HepG2 (cell line): ENCODE data around the gene PIK3C3. TPM values are rescaled to one million over a fixed set of nuclear protein-coding genes. Genes with fewer than 3 reads are reported as not detected.

Source experiments
- ATAC-seq: fragments of 200-7000 bp; cut with Tn5 transposase; 3 replicates; pipeline ENCODE4 v1.9.1; 2020; ENCODE audit warnings: mild to moderate bottlenecking, moderate library complexity
- BruUV-seq: library from RNA; stranded (reverse); fragments of 400-500 nt; replicated peaks from 2 replicates; lab custom pipeline; 2021; lab: Mats Ljungman, UMichigan
- CTCF ChIA-PET: fragments of 300-600 bp; formaldehyde crosslinking; extraction: SDS; loops from one replicate; lab custom pipeline; 2021; ENCODE audit warnings: low total read pairs, inconsistent platforms, low intra/inter-chr PET ratio; lab: Yijun Ruan, JAX
- POLR2A ChIA-PET: fragments of 350-600 bp; sonication (Branson Sonifier 250); formaldehyde crosslinking; loops from one replicate; lab custom pipeline; 2020; ENCODE audit warnings: antibody characterized with exemption, inconsistent platforms; lab: Yijun Ruan, JAX
- DNase-seq: peaks from one replicate; pipeline ENCODE4 v3.0.0-alpha.2; 2015; ENCODE audit warnings: low spot score
- FAIRE-seq: peaks from 3 replicates; lab custom pipeline; 2011; peaks lifted over from hg19 to GRCh38; lab: Jason Lieb, UNC
- H2AFZ ChIP-seq: one replicate; pipeline ENCODE4 v1.6.1; 2011; ENCODE audit warnings: low read length, inconsistent platforms
- H3K27ac ChIP-seq: fragments of 300-600 bp; 3 replicates; pipeline ENCODE4 v1.8.0; 2011; ENCODE audit warnings: mixed run types, mild to moderate bottlenecking, mixed read lengths, low read length, inconsistent platforms; ENCODE audit not compliant: insufficient read depth; ENCODE audit errors: extremely low read length
- H3K27me3 ChIP-seq, 2 experiments: fragments of 200-600 bp in 1 of 2; 2 replicates in 1 of 2; 3 replicates in 1 of 2; pipeline versions ENCODE4 v1.6.0 to v1.8.0; 2011; ENCODE audit warnings: low read length in 2 of 2, mild to moderate bottlenecking in 2 of 2, moderate library complexity in 2 of 2, inconsistent platforms in 1 of 2; ENCODE audit not compliant: insufficient read depth in 2 of 2, control insufficient read depth in 1 of 2
- H3K36me3 ChIP-seq, 2 experiments: fragments of 200-600 bp in 1 of 2; replicated peaks in 1 of 2; 2 replicates in 1 of 2; 3 replicates in 1 of 2; pipeline versions ENCODE4 v1.5.1 to v1.8.0; 2011; ENCODE audit warnings: low read length in 2 of 2, inconsistent platforms in 1 of 2; ENCODE audit not compliant: insufficient read depth in 2 of 2, control insufficient read depth in 1 of 2
- H3K4me1 ChIP-seq: 2 replicates; pipeline ENCODE4 v1.5.1; 2012; ENCODE audit warnings: low read length, inconsistent platforms; ENCODE audit not compliant: insufficient read depth
- H3K4me2 ChIP-seq: 2 replicates; pipeline ENCODE4 v1.6.0; 2011; ENCODE audit warnings: low read depth, low read length, inconsistent platforms
- H3K4me3 ChIP-seq, 3 experiments: fragments of 200-600 bp in 1 of 3; sonication (generic), shearing (Covaris generic) in 1 of 3; replicated peaks in 1 of 3; 2 replicates each; pipeline ENCODE4 v1.5.1; 2011 to 2016; ENCODE audit warnings: low read length in 3 of 3, inconsistent platforms in 2 of 3, low read depth in 2 of 3, mild to moderate bottlenecking in 2 of 3, control low read depth in 1 of 3, mixed read lengths in 1 of 3; ENCODE audit not compliant: insufficient read depth in 1 of 3
- H3K79me2 ChIP-seq: one replicate; pipeline ENCODE4 v1.6.1; 2011; ENCODE audit warnings: low read length, inconsistent platforms; ENCODE audit not compliant: insufficient read depth
- H3K9ac ChIP-seq: 2 replicates; pipeline ENCODE4 v1.6.0; 2011; ENCODE audit warnings: mild to moderate bottlenecking, low read depth, low read length, inconsistent platforms; ENCODE audit not compliant: insufficient read depth
- H3K9me3 ChIP-seq: 2 replicates; pipeline ENCODE4 v1.5.1; 2012; ENCODE audit warnings: mild to moderate bottlenecking, low read length
- H4K20me1 ChIP-seq: 2 replicates; pipeline ENCODE4 v1.6.0; 2011; ENCODE audit warnings: inconsistent platforms, mild to moderate bottlenecking, low read length, moderate library complexity; ENCODE audit not compliant: insufficient read depth
- CTCF ChIP-seq: sonication (generic); formaldehyde crosslinking; IDR thresholded peaks from 2 replicates; pipeline ENCODE4 v1.5.0; 2020; ENCODE audit warnings: mild to moderate bottlenecking, missing genetic modification reagents, moderate library complexity
- GABPA ChIP-seq, 2 experiments: IDR thresholded peaks; 2 replicates each; pipeline ENCODE4 v1.6.1; 2011 to 2016; ENCODE audit warnings: low read depth in 2 of 2, low read length in 1 of 2, missing biosample characterization in 1 of 2, missing genetic modification characterization in 1 of 2
- NPAS2 ChIP-seq: sonication (generic); formaldehyde crosslinking; IDR thresholded peaks from 2 replicates; pipeline ENCODE4 v1.8.0; 2022; ENCODE audit warnings: mild to moderate bottlenecking, missing genetic modification reagents, borderline replicate concordance
- U2AF1 ChIP-seq: fragments of 200-400 bp; formaldehyde crosslinking; optimal IDR thresholded peaks from 2 replicates; pipeline ENCODE3; 2017; ENCODE audit warnings: mild to moderate bottlenecking, low read depth, low read length
- ZNF160 ChIP-seq: sonication (generic); formaldehyde crosslinking; IDR thresholded peaks from 2 replicates; pipeline ENCODE4 v1.8.0; 2022; ENCODE audit warnings: mild to moderate bottlenecking, inconsistent platforms, missing genetic modification reagents
- ZNF225 ChIP-seq: sonication (generic); formaldehyde crosslinking; IDR thresholded peaks from 2 replicates; pipeline ENCODE4 v1.4.0; 2020; ENCODE audit warnings: mild to moderate bottlenecking, missing genetic modification reagents
- ZNF317 ChIP-seq: sonication (generic); formaldehyde crosslinking; IDR thresholded peaks from 2 replicates; pipeline ENCODE4 v1.5.0; 2020; ENCODE audit warnings: mild to moderate bottlenecking, missing genetic modification reagents
- ZNF350 ChIP-seq: sonication (generic); formaldehyde crosslinking; IDR thresholded peaks from 2 replicates; pipeline ENCODE4 v1.4.0; 2020; ENCODE audit warnings: mild to moderate bottlenecking, low read depth, missing genetic modification reagents, borderline replicate concordance
- ZNF382 ChIP-seq: sonication (generic); formaldehyde crosslinking; IDR thresholded peaks from 2 replicates; pipeline ENCODE4 v1.5.0; 2020; ENCODE audit warnings: missing genetic modification reagents, mild to moderate bottlenecking, borderline replicate concordance
- ZNF44 ChIP-seq: sonication (generic); formaldehyde crosslinking; IDR thresholded peaks from 2 replicates; pipeline ENCODE4 v1.5.1; 2020; ENCODE audit warnings: mild to moderate bottlenecking, missing genetic modification reagents
- ZNF460 ChIP-seq: sonication (generic); formaldehyde crosslinking; IDR thresholded peaks from 2 replicates; pipeline ENCODE4 v1.5.1; 2020; ENCODE audit warnings: missing genetic modification reagents, mild to moderate bottlenecking, borderline replicate concordance
- ZNF781 ChIP-seq: sonication (generic); formaldehyde crosslinking; IDR thresholded peaks from 2 replicates; pipeline ENCODE4 v1.5.1; 2020; ENCODE audit warnings: borderline replicate concordance, mild to moderate bottlenecking, missing genetic modification reagents; ENCODE audit errors: not compliant biosample characterization
- ZXDC ChIP-seq: sonication (generic); formaldehyde crosslinking; IDR thresholded peaks from 2 replicates; pipeline ENCODE4 v1.5.0; 2020; ENCODE audit warnings: mild to moderate bottlenecking, missing genetic modification reagents
- WGBS: methylation state at CpG from one replicate; pipeline ENCODE4 v1.1.6; 2017; ENCODE audit warnings: low lambda C conversion rate; 5-methylcytosine and 5-hydroxymethylcytosine counted together
- in situ Hi-C: cut with HindIII; loops from 2 replicates; pipeline ENCODE4 v1.10.0; 2017; ENCODE audit warnings: low pct_unique_long_range_greater_than_20kb; ENCODE audit not compliant: extremely low pct_ligation_motif_present
- intact Hi-C: fragments of 100-400 bp; cut with micrococcal nuclease; formaldehyde crosslinking; loops from one replicate; pipeline ENCODE4 v1.10.0; 2022; ENCODE audit not compliant: unreplicated experiment
- polyA plus RNA-seq, 8 experiments: library from polyadenylated mRNA; depleted of rRNA in 3 of 8; stranded (reverse) in 7 of 8; unstranded in 1 of 8; fragments of >200 nt; fragmentation: Illumina TruSeq in 4 of 8; extraction: Trizol in 4 of 8; gene quantifications; 2 replicates each; pipeline versions ENCODE4 v1.2.1 to v1.2.3, GENCODE V29; 2011 to 2016; ENCODE audit warnings: low read depth in 4 of 8, missing spikeins in 1 of 8, mixed read lengths in 1 of 8; ENCODE audit not compliant: insufficient read depth in 1 of 8
- total RNA-seq, 5 experiments: library from RNA; depleted of rRNA; stranded (reverse); fragments of >200 nt; fragmentation: Illumina TruSeq; extraction: Trizol; gene quantifications; 2 replicates each; pipeline ENCODE4 v1.2.3, GENCODE V29; 2016; ENCODE audit warnings: low read depth in 1 of 5
- TF ChIP-seq, protein P1 (sequence below): sonication (generic); formaldehyde crosslinking; IDR thresholded peaks from 2 replicates; pipeline ENCODE4 v1.5.0; 2020; ENCODE audit warnings: missing genetic modification reagents
- TF ChIP-seq, protein P2 (sequence below): sonication (generic); formaldehyde crosslinking; conservative IDR thresholded peaks from 2 replicates; pipeline ENCODE4 v1.4.0; 2020; ENCODE audit warnings: missing genetic modification reagents

The PIK3C3 gene
- total and polyA plus RNA-seq, 2 of the 13 experiments (the other 11 are each of a cell fraction or from before 2014, with no cell fraction given): 42.8 to 46.4 TPM

DNA sequence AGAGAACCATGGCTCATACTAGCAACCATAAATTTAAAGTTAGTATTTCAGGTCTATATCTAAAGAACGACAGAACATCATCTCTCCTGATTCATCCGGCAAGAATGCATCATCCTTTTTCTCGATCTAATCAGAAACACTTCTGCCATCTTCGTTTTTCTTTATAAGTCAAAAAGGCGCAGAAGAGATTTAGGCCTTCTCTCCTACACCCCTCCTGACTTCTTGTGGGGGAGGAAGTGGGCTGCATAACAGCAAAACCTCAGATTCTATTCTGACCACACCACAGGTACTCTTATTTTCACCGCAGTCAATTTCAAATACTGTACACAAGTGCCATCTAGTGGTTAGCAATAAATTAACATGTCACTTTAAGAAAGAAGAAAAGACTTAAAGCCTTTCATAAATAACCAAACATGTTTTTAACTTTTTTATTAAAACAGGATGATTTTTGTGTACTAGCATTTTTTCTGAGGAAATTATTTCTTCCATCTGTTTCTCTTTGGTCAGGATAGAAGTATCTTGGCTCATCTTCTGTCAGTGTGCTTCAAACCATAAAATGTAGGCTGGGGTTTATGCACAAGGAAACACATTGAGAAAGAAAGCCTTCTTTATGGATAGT is 48.4 kb upstream of the PIK3C3 start (continued):
- no peak for TF ChIP-seq ZNF781 (CRISPR knock-in tag)
- peak; percentile 64 for TF ChIP-seq CTCF (CRISPR knock-in tag)
- TF ChIP-seq, protein P1, sequence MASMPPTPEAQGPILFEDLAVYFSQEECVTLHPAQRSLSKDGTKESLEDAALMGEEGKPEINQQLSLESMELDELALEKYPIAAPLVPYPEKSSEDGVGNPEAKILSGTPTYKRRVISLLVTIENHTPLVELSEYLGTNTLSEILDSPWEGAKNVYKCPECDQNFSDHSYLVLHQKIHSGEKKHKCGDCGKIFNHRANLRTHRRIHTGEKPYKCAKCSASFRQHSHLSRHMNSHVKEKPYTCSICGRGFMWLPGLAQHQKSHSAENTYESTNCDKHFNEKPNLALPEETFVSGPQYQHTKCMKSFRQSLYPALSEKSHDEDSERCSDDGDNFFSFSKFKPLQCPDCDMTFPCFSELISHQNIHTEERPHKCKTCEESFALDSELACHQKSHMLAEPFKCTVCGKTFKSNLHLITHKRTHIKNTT (CRISPR knock-in tag): no peak

DNA sequence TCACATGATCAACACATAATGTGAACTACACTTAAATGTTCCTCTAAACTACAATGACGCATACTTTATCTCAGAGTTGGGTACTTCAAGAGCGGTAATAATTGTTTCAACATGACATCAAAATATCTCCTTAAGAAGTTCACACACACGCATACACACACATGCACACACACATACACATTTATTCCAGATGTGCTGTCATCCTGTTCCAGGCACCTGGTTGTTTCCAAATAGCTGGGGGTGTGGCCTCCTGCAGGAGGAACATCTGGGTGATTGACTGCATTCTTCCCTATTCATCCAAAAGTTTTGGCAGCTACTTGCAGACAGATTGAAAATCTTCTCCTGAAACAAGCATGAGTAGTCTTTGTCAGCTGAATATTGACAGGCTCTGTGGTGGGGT is 37.9 kb upstream of the PIK3C3 start:
- Histone ChIP-seq H3K79me2 (no peaks in the 10 kb centered on the region), H3K4me2 (no peak overlapping the region), H3K9ac (no peak overlapping the region), H3K27ac (no peak overlapping the region), H4K20me1 (no peaks in the 10 kb centered on the region), H3K4me3 (no peak overlapping the region), H2AFZ (no peak overlapping the region), H3K36me3 (no peaks in the 10 kb centered on the region), H3K9me3 (no peaks in the 10 kb centered on the region), H3K4me1 (no peaks in the 10 kb centered on the region), H3K27me3 (peaks cover 0 to 5% of the 10 kb centered on the region in 2 experiments; a peak in 1 of 5 replicates)
- BruUV-seq: no TSS peak
- ATAC-seq (no peak), FAIRE-seq (no peak), DNase-seq (no peak)
- WGBS: 49% methylated on average over 3 of the region's 3 CpGs
- TF ChIP-seq ZNF317 (CRISPR knock-in tag) (no peak), NPAS2 (CRISPR knock-in tag) (no peak), GABPA (IDR thresholded peaks at IDR 0.05; ENCODE audit: low read depth, low read length) (no peak), GABPA (CRISPR knock-in tag; IDR thresholded peaks at IDR 0.05; ENCODE audit: low read depth) (no peak), ZNF225 (CRISPR knock-in tag) (no peak), U2AF1 (no peak), ZNF350 (CRISPR knock-in tag) (no peak), ZNF44 (CRISPR knock-in tag) (no peak), ZNF160 (CRISPR knock-in tag) (no peak), ZNF382 (no peak), ZXDC (CRISPR knock-in tag) (no peak), ZNF460 (CRISPR knock-in tag) (no peak)
- TF ChIP-seq, protein P2, sequence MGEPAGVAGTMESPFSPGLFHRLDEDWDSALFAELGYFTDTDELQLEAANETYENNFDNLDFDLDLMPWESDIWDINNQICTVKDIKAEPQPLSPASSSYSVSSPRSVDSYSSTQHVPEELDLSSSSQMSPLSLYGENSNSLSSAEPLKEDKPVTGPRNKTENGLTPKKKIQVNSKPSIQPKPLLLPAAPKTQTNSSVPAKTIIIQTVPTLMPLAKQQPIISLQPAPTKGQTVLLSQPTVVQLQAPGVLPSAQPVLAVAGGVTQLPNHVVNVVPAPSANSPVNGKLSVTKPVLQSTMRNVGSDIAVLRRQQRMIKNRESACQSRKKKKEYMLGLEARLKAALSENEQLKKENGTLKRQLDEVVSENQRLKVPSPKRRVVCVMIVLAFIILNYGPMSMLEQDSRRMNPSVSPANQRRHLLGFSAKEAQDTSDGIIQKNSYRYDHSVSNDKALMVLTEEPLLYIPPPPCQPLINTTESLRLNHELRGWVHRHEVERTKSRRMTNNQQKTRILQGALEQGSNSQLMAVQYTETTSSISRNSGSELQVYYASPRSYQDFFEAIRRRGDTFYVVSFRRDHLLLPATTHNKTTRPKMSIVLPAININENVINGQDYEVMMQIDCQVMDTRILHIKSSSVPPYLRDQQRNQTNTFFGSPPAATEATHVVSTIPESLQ (CRISPR knock-in tag): no peak
- in situ Hi-C loops (loop anchor here (25.0 kb wide), 1 partner anchor 980 kb away; no protein-coding TSS in a partner anchor), intact Hi-C loops (no loop called here)
- ChIA-PET POLR2A (no interaction called here), CTCF (no interaction called here)
